GM23338 (cell line): Measurements from ENCODE around the gene GRXCR2. TPM values are rescaled to one million over a fixed set of nuclear protein-coding genes. Genes with fewer than 3 reads are reported as not detected.
A peak's percentile ranks its signal among the peaks of the same experiment; 100 is the strongest.

ENCODE experiments used
- ATAC-seq: fragments of 200-7000 bp; cut with Tn5 transposase; 3 replicates; pipeline ENCODE4 v1.9.1; 2020
- DNase-seq: peaks from one replicate; pipeline ENCODE4 v3.0.0-alpha.2; 2015; ENCODE audit warnings: low spot score
- H2AFZ ChIP-seq: fragments of 200-600 bp; sonication (generic); 2 replicates; pipeline ENCODE4 v1.8.0; 2016; ENCODE audit warnings: antibody characterized with exemption, mild to moderate bottlenecking, moderate library complexity
- H3F3A ChIP-seq: fragments of 200-600 bp; sonication (generic); replicated peaks from 2 replicates; pipeline ENCODE4 v1.8.0; 2017; ENCODE audit warnings: antibody characterized with exemption, mixed run types, low read depth
- H3K27ac ChIP-seq: fragments of 200-600 bp; sonication (generic); 2 replicates; pipeline ENCODE4 v1.6.1; 2016; ENCODE audit warnings: low read depth
- H3K27me3 ChIP-seq: fragments of 200-600 bp; sonication (generic); 2 replicates; pipeline ENCODE4 v1.8.0; 2016; ENCODE audit warnings: mild to moderate bottlenecking, mixed run types, moderate library complexity; ENCODE audit not compliant: insufficient read depth
- H3K36me3 ChIP-seq: fragments of 200-600 bp; sonication (generic); 2 replicates; pipeline ENCODE4 v1.8.0; 2016; ENCODE audit warnings: mild to moderate bottlenecking; ENCODE audit not compliant: insufficient read depth
- H3K4me1 ChIP-seq: fragments of 200-600 bp; sonication (generic); 2 replicates; pipeline ENCODE4 v1.8.0; 2016; ENCODE audit warnings: mild to moderate bottlenecking, moderate library complexity; ENCODE audit not compliant: insufficient read depth
- H3K4me2 ChIP-seq: fragments of 200-600 bp; sonication (generic); 2 replicates; pipeline ENCODE4 v1.7.1; 2017; ENCODE audit warnings: mixed run types
- H3K4me3 ChIP-seq: fragments of 200-600 bp; sonication (generic); 2 replicates; pipeline ENCODE4 v1.6.1; 2016; ENCODE audit warnings: mixed run types
- H3K79me2 ChIP-seq: fragments of 200-600 bp; sonication (generic); replicated peaks from 2 replicates; pipeline ENCODE4 v1.8.0; 2017; ENCODE audit warnings: mild to moderate bottlenecking; ENCODE audit not compliant: insufficient read depth
- H3K9me2 ChIP-seq: fragments of 200-600 bp; sonication (generic); 2 replicates; pipeline ENCODE4 v1.8.0; 2017; ENCODE audit not compliant: insufficient read depth
- H4K20me1 ChIP-seq: fragments of 200-600 bp; sonication (generic); replicated peaks from 2 replicates; pipeline ENCODE4 v1.8.0; 2017; ENCODE audit warnings: mild to moderate bottlenecking; ENCODE audit not compliant: insufficient read depth
- H3K27ac Mint-ChIP-seq: 2 replicates; pipeline ENCODE4 v1.8.0; 2020; ENCODE audit warnings: inconsistent platforms, mild to moderate bottlenecking, moderate library complexity, mixed read lengths
- H3K27me3 Mint-ChIP-seq: 3 replicates; pipeline ENCODE4 v1.8.0; 2022; ENCODE audit warnings: low read depth, mild to moderate bottlenecking, moderate library complexity, mixed read lengths, inconsistent platforms; ENCODE audit not compliant: insufficient read depth, poor library complexity
- H3K36me3 Mint-ChIP-seq: 3 replicates; pipeline ENCODE4 v1.8.0; 2021; ENCODE audit warnings: low read depth, mild to moderate bottlenecking, inconsistent platforms, moderate library complexity, mixed read lengths
- H3K4me1 Mint-ChIP-seq: 3 replicates; pipeline ENCODE4 v1.8.0; 2020; ENCODE audit warnings: mild to moderate bottlenecking, inconsistent platforms, mixed read lengths
- H3K4me3 Mint-ChIP-seq: 3 replicates; pipeline ENCODE4 v1.8.0; 2021; ENCODE audit warnings: moderate library complexity, mild to moderate bottlenecking, inconsistent platforms, mixed read lengths
- H3K9me3 Mint-ChIP-seq: 3 replicates; pipeline ENCODE4 v1.8.0; 2020; ENCODE audit warnings: moderate library complexity, mild to moderate bottlenecking, inconsistent platforms, mixed read lengths
- CTCF ChIP-seq, 2 experiments: fragments of 200-600 bp in 1 of 2; sonication (generic) in 1 of 2; conservative IDR thresholded peaks; 2 replicates each; pipeline versions ENCODE4 v1.5.1 to v1.6.1; 2016 to 2017; ENCODE audit warnings: antibody characterized with exemption in 2 of 2, low read depth in 2 of 2, mild to moderate bottlenecking in 2 of 2, moderate library complexity in 1 of 2
- EZH2 ChIP-seq: fragments of 200-600 bp; sonication (generic); IDR thresholded peaks from one replicate; pipeline ENCODE4 v1.8.0; 2017; ENCODE audit warnings: antibody characterized with exemption, mild to moderate bottlenecking, low read depth; ENCODE audit not compliant: unreplicated experiment
- EZH2phosphoT487 ChIP-seq: fragments of 200-600 bp; sonication (generic); IDR thresholded peaks from one replicate; pipeline ENCODE4 v1.8.1; 2018; ENCODE audit warnings: antibody characterized with exemption; ENCODE audit not compliant: unreplicated experiment
- NANOG ChIP-seq: IDR thresholded peaks from 2 replicates; pipeline ENCODE4 v1.6.1; 2016; ENCODE audit warnings: antibody characterized with exemption, borderline replicate concordance
- STAT1 ChIP-seq: IDR thresholded peaks from one replicate; pipeline ENCODE4 v1.6.1; 2016; ENCODE audit warnings: antibody characterized with exemption; ENCODE audit not compliant: unreplicated experiment
- ZNF114 ChIP-seq: fragments of 250-450 bp; sonication (Bioruptor Pico); IDR thresholded peaks from 2 replicates; pipeline ENCODE4 v1.5.0; 2020; ENCODE audit warnings: mild to moderate bottlenecking, moderate library complexity
- polyA plus RNA-seq: library from polyadenylated mRNA; unstranded; fragments of >200 nt; fragmentation: Nextera tagmentation; extraction: Ambion mirVana; gene quantifications from 2 replicates; pipeline ENCODE4 v1.2.1, GENCODE V29; 2016
- total RNA-seq: library from RNA; depleted of rRNA; stranded (reverse); fragments of >200 nt; shearing (Covaris generic); gene quantifications from 2 replicates; pipeline ENCODE4 v1.2.3, GENCODE V29; 2014; rRNA removed
- TF ChIP-seq, protein P1 (sequence below): IDR thresholded peaks from 2 replicates; pipeline ENCODE4 v1.6.1; 2016; ENCODE audit warnings: antibody characterized with exemption
- TF ChIP-seq, protein P2 (sequence below): IDR thresholded peaks from one replicate; pipeline ENCODE4 v1.6.1; 2018; ENCODE audit warnings: antibody characterized with exemption; ENCODE audit not compliant: unreplicated experiment

GRXCR2 gene
- total and polyA plus RNA-seq, 2 experiments from 2014 or later: not detected

DNA sequence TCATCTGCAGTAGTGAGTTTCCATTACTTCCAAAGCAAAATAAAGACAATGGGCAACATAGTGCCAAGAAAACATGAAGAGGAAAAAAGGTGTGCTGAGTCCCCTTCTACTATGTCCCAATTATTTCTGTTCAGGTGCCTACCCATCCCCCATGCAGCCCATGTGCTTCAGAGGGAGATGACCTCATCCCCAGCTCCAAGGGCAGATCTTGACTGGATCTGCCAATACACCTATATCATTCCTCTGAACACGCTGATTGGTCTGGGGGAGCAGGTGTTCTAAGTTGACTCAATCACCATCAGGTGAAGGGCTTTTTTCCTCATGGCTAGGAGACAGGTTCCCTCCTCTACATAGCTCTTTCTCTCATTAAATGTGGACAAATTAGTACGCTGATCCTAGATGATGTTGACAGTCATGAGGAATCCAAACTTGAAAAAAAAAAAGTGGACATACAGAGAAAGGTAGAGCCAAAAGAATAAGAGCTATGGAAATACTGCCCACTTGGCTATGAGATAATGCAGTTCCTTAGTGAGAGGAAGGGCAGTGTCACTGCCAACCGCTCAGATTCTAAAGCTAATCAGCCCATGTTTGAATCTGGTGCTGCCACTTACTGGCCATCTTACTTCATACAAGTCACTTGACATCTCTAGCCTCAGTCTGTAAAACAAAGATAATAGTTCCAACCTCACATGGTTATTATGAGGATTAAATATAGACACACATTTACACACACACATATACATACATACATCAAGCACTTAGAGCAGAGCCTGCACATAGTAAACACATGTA is 60.8 kb downstream of the GRXCR2 start:
- H3K27ac ChIP-seq: no peak overlapping the region
- H3K27me3 Mint-ChIP-seq: no peaks in the 10 kb centered on the region

More for the DNA sequence above, 60.8 kb downstream of the GRXCR2 start:
- Histone ChIP-seq H3F3A (no peaks in the 10 kb centered on the region), H3K27me3 (no peaks in the 10 kb centered on the region), H3K36me3 (no peaks in the 10 kb centered on the region), H3K4me2 (no peak overlapping the region), H2AFZ (no peak overlapping the region), H3K79me2 (no peaks in the 10 kb centered on the region), H3K9me2 (no peaks in the 10 kb centered on the region), H3K4me1 (no peaks in the 10 kb centered on the region), H3K4me3 (no peak overlapping the region), H4K20me1 (no peaks in the 10 kb centered on the region)
- H3K4me3 Mint-ChIP-seq: no peak overlapping the region
- H3K9me3 Mint-ChIP-seq: no peaks in the 10 kb centered on the region; the same call in 2 of the 3 replicates
- TF ChIP-seq ZNF114 (CRISPR knock-in tag) (no peak), STAT1 (no peak), EZH2 (no peak), EZH2phosphoT487 (no peak), CTCF (conservative IDR thresholded peaks at IDR 0.05; ENCODE audit: low read depth in 2 of 2) (peak; percentile 49 to 77), NANOG (no peak)
- TF ChIP-seq, protein P1, sequence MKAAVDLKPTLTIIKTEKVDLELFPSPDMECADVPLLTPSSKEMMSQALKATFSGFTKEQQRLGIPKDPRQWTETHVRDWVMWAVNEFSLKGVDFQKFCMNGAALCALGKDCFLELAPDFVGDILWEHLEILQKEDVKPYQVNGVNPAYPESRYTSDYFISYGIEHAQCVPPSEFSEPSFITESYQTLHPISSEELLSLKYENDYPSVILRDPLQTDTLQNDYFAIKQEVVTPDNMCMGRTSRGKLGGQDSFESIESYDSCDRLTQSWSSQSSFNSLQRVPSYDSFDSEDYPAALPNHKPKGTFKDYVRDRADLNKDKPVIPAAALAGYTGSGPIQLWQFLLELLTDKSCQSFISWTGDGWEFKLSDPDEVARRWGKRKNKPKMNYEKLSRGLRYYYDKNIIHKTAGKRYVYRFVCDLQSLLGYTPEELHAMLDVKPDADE: no peak
- TF ChIP-seq, protein P2, sequence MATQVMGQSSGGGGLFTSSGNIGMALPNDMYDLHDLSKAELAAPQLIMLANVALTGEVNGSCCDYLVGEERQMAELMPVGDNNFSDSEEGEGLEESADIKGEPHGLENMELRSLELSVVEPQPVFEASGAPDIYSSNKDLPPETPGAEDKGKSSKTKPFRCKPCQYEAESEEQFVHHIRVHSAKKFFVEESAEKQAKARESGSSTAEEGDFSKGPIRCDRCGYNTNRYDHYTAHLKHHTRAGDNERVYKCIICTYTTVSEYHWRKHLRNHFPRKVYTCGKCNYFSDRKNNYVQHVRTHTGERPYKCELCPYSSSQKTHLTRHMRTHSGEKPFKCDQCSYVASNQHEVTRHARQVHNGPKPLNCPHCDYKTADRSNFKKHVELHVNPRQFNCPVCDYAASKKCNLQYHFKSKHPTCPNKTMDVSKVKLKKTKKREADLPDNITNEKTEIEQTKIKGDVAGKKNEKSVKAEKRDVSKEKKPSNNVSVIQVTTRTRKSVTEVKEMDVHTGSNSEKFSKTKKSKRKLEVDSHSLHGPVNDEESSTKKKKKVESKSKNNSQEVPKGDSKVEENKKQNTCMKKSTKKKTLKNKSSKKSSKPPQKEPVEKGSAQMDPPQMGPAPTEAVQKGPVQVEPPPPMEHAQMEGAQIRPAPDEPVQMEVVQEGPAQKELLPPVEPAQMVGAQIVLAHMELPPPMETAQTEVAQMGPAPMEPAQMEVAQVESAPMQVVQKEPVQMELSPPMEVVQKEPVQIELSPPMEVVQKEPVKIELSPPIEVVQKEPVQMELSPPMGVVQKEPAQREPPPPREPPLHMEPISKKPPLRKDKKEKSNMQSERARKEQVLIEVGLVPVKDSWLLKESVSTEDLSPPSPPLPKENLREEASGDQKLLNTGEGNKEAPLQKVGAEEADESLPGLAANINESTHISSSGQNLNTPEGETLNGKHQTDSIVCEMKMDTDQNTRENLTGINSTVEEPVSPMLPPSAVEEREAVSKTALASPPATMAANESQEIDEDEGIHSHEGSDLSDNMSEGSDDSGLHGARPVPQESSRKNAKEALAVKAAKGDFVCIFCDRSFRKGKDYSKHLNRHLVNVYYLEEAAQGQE: no peak
- H3K36me3 Mint-ChIP-seq: no peaks in the 10 kb centered on the region
- peak; percentile 54 for DNase-seq
- peak; percentile 88 for ATAC-seq
- no peak overlapping the region for H3K27ac Mint-ChIP-seq
- no peaks in the 10 kb centered on the region; the same call in 2 of the 3 replicates for H3K4me1 Mint-ChIP-seq

Other genes with a start within 250 kb of the GRXCR2 start
- 9.8 and 13.1 TPM in 2 replicates for gene PRELID2, start 37.7 kb downstream of the GRXCR2 start, total RNA-seq
- 7.3 and 9.3 TPM in 2 replicates for gene PRELID2, start 37.7 kb downstream of the GRXCR2 start, polyA plus RNA-seq
- gene SH3RF2, start 63.6 kb upstream of the GRXCR2 start, total RNA-seq: 1.1 and 2.4 TPM in 2 replicates
- 0.80 and 1.7 TPM in 2 replicates for gene SH3RF2, start 63.6 kb upstream of the GRXCR2 start, polyA plus RNA-seq
- gene PLAC8L1, start 232.6 kb upstream of the GRXCR2 start, total RNA-seq: not detected in 2 replicates
- 0.63 and 2.0 TPM in 2 replicates for gene PLAC8L1, start 232.6 kb upstream of the GRXCR2 start, polyA plus RNA-seq